Measurements from ENCODE around the gene IL13RA1.
"Not testable (repeated sequence)": the region's sequence is repeated elsewhere in the genome, so short reads cannot be mapped to it uniquely, and the experiment has no call there.

IL13RA1 gene

DNA sequence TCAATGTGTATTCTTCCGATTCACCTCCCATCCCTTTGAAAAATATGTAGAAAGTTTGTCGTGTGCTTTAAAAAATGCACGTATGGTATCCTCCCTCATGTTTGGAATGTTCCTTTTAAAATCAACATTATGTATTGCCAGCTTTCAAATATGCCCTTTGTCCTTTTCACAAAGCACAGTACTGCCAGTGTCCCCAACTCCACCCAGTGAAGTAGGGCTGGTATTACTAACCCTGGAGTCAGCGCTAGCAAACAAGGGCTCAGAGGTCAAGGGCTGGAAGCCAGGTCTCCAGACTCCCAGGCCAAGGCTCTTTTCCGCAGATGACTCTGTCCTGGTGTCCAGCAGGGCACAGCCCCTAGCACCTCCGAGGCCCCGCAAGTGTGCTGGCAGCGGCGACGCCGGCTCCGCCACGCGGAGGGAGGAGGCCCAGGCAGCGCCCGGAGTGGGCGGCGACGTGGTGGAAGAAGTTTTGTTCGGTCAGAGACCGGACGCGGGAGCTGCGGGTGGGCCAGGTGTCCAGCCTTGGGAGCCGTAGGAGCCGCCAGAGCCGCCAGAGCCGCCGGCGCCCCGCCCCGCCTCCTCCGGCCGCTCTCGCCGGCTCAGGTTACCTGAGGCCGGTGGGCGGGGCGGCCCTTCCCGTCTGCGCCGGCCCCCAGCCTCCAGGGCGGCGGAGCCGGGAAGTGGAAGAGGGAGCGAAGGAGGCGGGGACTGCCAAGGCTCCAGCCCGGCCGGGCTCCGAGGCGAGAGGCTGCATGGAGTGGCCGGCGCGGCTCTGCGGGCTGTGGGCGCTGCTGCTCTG, at the start of gene IL13RA1:
Gene IL13RA1 (plus strand): TSS at position 720 of the 799 bp plus-strand sequence. CDS start 33 bp downstream, at position 753.
- DNase-seq = peak; percentile 3

DNA sequence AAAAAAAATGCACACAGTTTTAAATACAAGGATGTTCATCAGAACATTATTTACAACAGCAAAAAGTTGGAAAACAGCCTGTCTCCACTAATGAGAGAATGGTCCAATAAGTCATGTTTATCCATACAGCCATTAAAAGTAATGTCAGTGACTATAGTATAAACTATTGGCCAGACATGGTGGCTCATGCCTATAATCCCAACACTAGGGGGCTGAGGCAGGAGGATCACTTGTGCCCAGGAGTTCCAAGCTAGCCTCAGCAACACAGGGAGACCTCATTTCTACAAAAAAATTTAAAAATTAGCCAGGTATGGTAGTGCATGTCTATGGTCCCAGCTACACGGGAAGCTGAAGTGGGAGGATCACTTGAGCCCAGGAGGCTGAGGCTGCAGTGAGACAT, 48.1 kb upstream of the IL13RA1 start:
- no peak for DNase-seq

DNA sequence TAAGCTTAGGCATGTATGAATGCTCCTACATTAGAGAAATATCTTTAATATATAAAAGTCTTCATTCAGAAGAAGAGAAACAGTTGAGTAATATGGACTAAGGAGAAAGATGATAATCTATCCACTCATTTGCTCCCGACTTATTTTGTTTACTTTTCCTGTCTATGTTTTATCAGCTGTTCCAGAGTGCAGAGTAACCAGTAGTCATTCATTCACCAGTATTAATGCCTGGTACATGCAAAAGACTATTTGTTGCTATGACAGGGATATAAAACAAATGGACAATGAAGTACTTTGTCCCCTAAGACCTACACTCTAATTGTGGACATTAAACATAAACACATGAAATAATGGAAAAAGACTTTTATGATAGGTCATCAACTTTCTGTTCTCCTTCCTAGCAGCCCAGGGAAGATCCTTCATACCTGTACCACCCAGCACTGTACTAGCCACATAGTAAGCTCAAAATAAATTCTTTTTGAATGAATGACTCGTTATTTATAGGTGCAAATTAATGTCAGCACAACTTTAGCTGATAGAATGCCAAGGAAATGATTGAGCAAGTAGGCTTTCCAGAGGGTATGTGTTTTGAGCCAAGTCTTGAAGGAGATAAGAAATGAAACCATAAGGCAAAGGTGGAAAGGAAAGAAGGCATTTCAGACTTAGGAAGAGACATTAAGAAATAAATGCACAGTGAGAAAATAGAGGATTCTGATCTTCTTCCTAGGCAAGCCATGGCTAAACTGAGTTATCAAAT, 45.0 kb upstream of the IL13RA1 start:
- no peak for DNase-seq

DNA sequence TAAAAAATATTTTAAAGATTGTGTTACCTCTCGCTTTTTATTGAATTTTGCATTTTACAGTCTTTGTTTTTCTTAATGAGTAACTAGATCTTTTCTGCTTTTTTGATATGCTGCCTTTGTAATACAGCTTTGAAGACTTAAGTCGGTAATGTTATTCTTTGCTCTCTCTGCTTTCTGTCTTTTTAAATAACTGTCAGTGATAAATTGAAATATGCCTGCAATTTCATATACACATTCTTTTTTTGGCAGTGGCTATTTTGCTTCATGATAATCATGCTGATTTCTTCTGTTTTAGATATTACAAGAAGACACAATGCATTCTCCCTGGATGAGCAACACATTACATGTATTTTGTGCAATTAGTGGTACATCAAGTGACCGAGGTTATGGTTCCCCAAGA, 42.0 kb upstream of the IL13RA1 start:
- DNase-seq = no peak

DNA sequence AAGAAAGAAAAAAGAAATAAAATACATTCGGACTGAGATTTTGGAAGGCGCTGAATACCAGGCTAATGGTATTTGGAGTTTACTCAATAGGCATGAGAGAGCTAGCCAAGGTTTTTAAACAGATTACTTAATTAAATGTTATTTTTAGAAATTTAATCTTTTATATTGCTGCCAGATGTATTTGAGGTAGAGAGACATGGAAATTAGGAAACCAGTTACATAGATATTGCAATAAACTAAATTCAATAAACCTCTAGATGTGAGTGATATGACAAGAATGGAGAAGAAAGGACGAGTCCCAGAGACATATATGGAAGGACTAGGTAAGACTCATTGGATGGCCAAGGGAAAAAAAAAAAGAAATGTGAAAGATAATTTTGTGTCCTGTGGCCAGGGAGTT, 38.5 kb upstream of the IL13RA1 start:
- no peak for DNase-seq

DNA sequence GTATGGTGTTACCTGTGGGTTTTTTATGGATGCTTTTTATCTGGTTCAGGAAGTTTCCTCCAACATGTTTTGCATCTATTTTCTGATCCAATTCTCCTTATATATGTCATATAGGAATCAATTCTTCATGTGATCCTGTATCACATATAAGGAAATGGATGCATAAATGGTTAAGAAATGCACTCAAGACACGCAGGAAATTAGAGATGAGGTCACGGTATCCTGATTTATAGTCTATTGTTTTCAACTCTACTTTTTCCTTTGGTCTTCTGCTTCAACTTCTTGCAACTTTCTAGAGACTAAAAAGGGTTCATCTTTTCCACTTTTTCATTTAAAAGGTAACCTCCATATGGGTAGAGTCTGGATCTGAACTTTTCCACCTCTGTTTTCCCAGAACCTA, 33.6 kb upstream of the IL13RA1 start:
- no peak for DNase-seq

DNA sequence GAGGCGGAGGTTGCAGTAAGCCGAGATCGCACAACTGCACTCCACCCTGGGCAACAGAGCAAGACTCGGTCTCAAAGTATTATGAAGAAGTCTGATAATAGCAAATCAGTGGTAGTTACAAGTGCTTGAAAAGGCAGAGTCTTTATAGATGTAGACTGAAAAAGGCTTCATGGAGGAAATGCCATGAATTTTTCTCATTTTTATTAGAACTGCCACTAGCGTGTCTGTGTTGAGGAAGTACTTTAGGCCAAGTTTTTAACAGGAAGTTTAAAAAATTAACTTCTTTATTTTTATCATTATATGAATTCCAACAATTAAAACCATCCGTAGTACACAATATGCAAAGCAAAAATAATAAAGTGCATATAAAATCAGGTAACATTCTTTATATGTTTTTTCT, 32.8 kb upstream of the IL13RA1 start:
- DNase-seq = no peak

DNA sequence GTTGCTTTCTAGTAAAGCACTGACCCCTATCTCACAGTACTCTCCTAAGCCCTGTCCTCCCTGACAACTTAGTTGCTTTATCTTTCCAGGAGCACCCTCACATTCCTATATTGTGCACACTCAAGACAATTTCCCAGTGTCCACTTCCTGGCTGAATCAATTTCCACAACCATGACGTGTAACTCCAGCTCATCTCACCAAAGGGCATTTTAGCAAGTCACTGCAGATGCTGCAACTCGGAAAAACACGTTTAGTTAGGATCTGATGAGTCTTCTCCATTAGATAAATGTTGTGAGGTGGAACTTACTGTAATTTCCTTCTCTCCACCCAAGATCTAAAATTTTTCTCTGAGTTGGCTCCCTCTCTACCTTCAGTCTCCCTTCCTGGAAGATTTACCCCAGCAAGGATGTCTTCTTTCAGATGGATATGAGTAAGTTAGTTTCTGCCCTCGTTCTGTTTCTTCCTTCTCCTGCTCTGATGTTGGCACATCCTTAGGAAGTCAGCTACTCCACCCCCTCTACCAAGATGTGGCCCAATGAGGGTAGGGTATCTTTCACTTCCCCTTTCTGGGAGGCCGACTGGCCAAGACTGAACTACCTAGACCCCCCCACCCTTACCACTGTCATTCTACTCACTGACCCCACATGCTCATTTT, 28.8 kb upstream of the IL13RA1 start:
- DNase-seq = no peak

DNA sequence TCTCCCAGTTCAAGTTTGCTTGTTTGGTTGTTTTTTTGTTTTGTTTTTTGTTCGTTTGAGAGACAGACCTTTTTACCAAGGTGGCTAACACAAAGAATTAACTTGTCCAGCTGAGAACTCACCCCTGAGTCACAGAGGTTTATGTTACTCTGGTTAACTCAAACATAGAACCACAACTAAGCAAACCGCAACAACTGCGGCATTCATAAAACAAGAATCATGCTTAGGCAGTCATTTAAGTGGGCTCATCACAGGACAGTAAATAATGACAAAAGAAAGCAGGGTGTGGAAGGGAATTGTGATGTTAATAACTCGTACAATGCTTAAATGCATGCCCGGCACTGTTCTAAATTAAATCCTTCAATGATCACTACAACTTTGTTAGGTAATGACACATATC, 24.7 kb upstream of the IL13RA1 start:
- DNase-seq = no peak

DNA sequence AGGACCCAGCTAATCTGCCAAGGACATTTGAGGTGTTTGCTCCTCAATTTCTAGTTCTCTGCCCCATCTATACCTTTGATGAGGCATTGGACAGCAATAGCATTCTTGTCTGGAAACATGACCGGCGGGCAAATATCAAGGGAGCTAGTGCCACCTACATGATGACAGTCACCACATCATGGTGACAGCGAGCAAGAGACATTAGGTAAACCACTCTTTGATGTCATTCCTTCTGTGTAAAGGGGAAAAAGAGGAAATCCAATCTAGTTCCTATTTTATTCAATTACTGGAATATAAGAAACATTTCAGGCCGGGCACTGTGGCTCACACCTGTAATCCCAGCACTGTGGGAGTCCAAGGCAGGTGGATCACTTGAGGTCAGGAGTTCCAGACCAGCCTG, 20.7 kb upstream of the IL13RA1 start:
- no peak for DNase-seq

DNA sequence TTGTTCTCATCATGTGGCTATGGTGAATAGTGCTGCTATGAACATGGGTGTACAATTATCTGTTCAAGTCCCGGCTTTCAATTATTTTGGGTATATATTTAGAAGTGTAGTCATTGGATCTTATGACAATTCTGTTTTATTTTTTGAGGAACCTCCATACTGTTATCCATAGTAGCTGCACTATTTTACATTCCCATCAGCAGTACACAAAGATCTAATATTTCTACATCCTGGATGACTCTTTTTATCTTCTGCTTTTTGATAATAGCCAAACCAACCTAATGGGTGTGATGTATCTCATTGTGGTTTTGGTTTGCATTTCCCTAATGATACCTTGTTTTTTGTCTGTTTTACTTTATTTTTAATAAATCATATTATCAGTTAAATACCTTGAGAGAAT, 12.9 kb upstream of the IL13RA1 start:
- DNase-seq = no peak

DNA sequence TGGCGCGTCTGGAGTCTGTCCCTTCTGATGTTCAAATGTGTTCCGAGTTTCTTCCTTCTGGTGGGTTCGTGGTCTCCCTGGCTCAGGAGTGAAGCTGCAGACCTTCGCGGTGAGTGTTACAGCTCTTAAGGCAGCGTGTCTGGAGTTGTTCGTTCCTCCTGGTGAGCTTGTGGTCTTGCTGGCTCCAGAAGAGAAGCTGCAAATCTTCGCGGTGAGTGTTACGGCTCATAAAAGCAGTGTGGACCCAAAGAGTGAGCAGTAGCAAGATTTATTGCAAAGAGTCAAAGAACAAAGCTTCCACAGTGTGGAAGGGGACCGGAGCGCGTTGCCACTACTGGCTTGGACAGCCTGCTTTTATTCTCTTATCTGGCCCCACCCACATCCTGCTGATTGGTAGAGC, 11.5 kb upstream of the IL13RA1 start:
- DNase-seq = not testable (repeated sequence)

DNA sequence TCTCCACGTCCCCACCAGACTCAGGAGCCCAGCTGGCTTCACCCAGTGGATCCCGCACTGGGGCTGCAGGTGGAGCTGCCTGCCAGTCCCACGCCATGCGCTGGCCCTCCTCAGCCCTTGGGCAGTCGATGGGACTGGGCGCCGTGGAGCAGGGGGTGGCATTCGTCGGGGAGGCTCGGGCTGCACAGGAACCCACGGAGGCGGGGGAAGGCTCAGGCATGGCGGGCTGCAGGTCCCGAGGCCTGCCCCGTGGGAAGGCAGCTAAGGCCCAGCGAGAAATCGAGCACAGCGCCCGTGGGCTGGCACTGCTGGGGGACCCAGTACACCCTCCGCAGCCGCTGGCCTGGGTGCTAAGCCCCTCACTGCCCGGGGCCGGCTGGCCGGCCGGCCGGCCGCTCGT, 10.6 kb upstream of the IL13RA1 start:
- not testable (repeated sequence) for DNase-seq

DNA sequence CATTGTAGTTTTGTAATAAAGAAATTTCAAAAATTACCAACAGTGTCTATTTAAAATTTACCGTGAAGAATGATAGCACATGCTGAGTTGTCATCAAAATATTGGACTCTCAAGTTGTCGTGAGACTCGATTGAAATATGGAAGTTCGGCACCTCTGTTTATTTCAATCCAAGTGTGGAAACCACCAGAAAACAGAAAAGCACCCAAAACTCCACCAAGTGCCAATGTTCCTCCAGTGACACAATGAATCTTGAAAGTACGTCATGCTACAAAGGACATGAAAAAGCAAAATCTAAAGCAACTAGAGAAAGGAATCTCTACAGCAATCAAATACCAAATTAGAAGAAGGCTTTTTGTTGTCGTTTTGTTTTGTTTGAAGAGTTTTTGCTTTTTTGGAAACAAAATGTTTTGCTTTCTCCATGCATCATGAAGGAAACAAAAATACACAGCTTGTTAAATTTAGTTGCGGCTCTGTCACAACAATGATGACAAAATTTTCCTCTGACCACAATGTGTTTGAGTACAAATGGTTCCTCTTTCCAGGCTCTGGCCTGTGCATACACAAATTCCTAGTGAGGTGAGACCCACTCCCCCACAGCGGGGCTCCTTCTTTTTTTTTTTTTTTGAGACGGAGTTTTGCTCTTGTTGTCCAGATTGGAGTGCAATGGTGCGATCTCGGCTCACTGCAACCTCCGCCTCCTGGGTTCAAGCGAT, 9.6 kb upstream of the IL13RA1 start:
- DNase-seq = no peak

DNA sequence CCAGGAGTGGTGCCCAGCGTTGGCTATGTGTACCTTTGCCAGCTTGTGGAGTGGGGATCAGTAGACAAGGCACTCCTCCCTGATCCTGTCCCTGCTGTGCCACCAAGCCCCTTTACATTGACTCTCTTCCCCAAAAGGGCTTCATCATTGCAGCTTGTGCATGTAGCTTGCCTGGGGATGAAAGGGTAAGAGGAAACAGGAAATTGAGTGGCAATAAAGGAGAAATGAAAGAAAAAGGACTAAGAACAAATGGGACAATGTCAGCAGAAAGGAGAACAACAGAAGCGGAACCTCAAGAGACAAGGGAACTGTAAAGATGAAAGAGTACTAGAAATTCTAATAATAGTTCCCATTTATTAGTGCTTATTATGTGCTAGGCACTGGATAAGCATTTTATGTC, 8.7 kb upstream of the IL13RA1 start:
- DNase-seq = no peak

DNA sequence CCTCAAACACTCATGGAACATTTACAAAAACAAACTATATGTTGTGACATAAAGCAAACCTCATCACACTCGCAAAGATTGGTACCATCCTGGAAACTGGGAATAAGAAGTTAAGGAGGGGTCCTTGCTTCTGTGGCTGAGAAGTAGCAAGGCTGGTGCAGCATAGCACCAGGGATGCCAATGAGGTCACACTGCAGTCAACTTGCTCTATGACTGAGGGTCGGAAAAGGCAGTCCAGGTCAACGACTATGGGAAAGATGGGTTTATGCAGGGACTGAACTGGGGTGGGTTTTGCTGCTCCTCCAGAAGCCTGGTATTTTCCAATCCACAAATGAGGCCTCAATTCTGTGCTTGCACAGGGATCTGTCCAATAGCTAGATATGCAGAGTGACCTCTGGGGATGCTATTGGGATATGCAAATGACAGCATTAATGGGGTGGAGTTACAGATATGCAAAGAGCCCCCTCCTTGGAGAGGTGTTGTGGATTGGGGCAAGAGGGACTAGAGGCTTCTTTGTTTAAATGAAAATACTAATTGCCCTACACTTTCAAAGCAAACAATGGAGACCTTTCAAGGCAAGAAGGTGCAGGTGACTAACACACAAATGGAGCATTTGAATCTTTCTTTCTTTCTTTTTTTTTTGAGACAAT, 7.2 kb upstream of the IL13RA1 start:
- no peak for DNase-seq

DNA sequence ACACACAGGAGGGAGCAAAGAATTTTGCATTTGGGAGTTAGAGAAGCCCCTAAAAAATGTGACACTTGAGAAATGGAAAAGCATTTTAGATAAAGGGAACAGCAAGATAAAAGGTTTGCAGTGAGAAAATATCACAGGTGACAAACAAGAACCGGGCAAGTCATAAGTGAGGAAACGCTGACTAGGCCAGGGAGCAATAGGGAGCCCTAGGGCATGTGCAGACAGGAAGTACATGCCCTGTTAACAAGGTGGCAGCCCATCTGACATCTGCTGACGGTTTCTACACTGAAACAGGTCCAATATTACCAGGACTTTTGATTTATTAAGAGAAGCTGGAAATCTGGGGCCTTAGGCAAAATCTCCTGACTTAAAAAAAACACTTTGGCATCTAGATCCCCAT, 4.0 kb upstream of the IL13RA1 start:
- no peak for DNase-seq

DNA sequence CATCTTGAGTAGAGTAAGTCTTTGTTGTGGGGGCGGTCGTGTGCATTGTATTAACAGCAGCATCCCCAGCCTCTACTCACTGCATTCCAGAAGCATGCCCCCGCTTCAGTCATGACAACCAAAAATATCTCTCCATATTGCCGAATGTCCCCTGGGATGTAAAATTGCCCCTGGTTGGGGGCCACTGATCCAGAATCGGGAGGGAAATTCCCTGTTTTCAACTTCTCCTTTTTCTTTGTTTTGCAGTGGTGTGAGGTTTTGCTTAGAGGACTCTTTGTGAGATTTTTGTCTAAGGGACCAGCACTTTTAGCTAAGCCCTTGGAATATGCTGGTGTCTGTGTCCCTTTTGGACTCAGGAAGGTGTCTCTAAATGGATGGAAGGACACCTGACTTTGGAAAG, 3.0 kb upstream of the IL13RA1 start:
- DNase-seq = no peak

DNA sequence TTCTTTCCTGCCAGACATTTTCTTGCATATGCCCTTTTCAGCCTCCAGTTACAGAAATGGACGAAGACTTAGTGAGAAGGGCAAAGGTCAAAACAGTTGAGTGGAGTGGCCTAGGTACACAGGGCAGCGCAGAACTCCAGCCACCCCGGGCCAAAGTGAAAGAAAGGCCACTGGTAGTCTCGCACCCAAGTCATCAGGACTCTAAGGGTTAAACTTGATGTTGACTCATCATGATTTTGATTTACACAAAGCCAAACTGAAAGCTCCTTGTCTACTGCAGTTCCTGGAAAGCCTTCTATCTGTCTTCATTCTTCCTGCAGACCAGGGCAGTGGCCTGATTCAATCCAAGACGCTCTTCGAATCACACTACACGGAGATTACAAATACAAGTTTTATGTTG, 2.6 kb upstream of the IL13RA1 start:
- DNase-seq = no peak

DNA sequence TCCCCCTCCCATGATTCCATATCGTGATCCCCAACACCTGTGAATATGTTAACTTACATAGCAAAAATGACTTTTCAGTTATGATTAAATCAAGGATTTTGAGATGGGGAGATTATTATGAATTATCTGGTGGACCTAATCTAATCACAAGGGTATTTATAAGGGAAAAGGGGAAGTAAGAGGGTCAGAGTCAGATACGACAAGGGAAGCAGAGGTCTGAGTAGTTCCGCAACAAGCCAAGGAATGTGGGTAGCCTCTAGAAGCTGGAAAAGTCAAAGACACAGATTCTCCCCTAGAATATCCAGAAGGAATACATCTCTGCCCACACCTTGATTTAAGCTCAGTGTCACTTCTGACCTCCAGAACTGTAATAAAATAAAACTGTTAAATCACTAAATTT, 1.0 kb upstream of the IL13RA1 start:
- DNase-seq = no peak

DNA sequence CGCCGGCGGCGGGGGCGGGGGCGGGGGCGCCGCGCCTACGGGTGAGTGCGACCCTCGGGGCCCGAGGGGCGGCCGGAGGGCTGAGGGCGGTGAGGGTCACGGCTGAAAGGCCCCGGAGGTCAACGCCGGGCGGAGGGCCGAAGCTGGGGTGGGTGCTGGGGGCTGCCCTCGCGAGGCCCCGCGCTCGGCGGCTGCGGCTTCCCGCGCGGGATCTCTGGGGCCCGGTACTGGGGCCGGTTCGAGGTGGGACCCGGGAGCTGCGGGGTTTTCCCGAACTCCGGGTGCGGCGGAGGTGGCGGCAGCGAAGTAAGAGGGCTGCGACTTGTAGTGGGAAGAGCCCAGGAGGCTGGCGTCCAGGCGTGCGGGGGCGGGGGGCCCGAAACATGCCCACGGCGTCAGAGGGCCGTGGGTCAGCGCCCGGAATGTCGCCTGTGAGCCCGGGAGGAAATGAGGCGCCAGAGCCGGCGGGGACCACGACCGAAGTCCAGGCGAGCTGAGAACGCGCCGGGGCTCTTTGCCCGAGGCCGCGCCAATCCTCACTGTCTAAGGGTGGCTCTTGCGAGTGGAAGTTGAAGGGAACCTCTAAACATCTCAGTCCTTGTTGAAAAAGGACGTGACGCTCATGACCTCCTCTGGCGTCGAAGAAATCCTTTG, 407 bp downstream of the IL13RA1 start:
- DNase-seq = no peak

DNA sequence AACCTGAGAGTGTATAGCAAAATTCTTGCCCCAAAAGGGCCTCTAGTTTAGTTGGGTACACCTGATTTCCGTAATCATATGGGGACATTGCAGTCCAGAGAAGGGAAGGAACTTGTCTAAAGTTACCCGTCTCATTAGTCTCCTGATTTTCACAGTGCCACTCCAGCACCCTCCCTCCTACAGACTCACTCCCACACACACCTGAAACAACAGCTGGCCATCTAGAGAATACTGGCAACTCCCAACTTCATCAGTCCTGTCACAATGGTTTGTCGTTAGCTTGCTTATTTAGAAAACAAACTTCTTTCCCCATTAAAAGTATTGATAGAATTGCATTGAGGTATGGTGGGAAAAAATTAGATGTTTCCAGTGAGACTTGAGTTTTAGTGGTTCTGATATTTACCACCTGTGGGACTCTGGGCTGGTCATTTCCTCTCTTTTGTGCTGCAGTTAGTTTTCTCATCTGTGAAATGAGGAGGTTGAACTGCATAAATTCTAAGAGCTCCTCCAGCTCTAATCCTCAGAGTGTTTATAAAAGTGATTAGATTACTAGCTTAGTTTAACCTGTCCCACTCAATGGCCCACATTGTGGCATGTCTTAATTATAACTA, 1.7 kb downstream of the IL13RA1 start:
- no peak for DNase-seq
